ENCODE data around the gene TRMU. TPM values are rescaled to one million over a fixed set of nuclear protein-coding genes. Genes with fewer than 3 reads are reported as not detected.

The TRMU gene
- 35.9 TPM for polyA plus RNA-seq (2013, experiment 1 of 2; ENCODE audit: insufficient read length)
- polyA plus RNA-seq (2013, experiment 2 of 2; ENCODE audit: insufficient read length) = 31.3 TPM

DNA sequence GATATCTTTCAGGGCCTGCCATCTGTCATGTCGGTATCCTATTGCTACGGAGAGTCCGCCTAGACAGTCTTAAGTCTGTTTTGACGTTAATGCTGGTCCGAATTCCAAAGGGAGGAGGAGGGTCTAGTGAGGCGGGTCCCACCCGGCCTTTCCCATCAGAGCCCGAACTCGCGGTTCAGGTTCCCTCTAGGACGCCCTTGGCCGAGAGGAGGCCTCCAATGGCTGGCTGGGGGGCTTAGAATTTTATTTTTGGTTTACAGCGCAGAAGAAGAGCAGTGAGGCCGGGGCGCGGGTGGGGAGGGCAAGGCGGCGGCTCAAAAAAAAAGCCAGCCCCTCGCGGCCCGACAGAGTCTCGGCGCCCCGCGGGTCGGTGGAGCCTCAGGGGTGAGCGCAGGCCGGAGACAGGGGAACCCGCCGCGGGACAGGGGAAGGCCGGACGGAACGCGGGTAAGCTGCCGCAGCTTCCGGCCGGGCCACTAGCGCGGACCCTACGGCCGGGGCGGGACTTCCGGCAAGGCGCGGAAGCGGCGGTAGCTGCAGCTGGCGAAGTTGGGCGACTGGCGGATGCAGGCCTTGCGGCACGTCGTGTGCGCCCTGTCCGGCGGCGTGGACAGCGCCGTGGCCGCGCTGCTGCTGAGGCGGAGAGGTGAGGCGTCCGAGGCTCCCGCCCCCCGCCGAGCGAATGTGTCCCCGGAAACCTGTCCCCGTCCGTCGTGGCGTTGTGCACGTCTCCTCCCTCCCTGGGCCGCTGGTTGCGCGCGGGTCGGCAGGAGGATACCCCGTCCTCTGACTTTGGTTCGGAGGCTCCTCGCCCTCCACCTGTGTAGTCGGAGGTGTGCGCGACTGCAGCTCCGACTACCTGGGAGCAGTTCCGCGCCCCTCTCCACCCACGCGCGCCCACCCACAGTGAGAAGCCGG lies at the start of gene TRMU:
Gene TRMU (plus strand): TSS at position 514 of the 918 bp plus-strand sequence. CDS start 51 bp downstream, at position 565.
- DNase-seq = peak; percentile 89

GRCh38 chr22:46286006-46286405 lies 49.5 kb upstream of the TRMU start:
- peak; percentile 86 for DNase-seq

- DNase-seq = no peak
These were observed 48.3 kb upstream of the TRMU start for GRCh38 chr22:46286941-46287872.

DNA sequence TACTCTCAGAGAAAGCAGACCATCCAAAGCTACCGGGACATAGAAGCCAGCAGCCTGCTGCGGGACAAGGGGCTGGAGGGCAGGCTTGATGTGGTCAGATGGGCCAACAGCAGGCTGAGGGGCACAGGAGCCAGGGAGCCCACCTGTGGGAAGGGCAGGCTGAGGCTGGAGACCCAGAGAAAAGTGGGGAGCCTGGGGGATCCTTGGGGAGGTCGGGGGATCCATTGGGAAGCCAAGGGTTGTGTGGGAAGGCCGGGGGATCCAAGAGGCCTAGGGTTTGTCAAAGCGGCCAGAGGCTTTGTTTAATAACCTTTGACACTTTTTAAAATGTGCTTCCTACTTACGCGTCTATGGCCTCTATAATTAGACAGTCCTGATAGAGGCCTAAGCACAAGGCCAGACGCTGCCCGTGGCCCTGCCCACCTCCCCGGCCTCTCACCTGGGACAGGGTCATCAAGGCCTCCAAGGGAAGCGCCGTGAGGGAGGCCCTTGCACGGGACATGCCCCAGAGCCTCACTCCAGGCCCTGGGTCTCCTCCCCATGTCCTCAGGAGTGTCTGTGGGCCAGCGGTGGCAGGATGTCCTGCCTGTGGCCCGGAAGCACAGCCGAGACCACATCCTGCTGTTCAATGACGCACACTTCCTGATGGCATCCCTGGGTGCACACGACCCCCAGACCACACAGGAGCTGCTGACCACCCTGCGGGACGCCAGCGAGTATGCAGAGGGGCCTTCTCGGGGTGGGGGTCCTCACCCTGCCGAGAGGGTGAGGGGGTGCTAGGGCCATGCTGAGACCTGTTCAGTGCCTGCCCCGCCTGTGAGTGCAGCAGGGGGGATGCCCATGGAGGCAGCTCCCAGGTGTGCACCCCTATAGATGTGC lies 47.4 kb upstream of the TRMU start:
- DNase-seq = no peak

DNA sequence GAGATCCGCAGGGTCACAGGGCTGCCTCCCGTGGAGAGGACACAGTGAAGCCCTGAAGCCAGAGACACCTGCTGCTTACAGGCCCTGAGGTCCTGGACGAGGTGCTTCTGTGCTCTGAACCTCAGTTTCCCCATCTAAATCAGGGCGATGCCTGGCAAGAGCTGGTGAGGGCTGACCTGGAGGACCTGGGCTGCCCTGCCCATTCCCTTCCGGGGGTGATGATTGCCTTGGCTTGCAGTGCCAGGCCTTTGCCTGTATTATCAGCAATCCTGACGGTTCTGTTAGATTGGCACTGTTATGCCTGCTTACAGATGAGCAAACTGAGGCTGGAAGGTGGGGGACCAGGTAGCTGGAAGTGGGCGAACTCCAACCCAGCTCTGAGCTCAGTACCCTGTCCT lies 46.7 kb upstream of the TRMU start:
- DNase-seq = no peak

DNA sequence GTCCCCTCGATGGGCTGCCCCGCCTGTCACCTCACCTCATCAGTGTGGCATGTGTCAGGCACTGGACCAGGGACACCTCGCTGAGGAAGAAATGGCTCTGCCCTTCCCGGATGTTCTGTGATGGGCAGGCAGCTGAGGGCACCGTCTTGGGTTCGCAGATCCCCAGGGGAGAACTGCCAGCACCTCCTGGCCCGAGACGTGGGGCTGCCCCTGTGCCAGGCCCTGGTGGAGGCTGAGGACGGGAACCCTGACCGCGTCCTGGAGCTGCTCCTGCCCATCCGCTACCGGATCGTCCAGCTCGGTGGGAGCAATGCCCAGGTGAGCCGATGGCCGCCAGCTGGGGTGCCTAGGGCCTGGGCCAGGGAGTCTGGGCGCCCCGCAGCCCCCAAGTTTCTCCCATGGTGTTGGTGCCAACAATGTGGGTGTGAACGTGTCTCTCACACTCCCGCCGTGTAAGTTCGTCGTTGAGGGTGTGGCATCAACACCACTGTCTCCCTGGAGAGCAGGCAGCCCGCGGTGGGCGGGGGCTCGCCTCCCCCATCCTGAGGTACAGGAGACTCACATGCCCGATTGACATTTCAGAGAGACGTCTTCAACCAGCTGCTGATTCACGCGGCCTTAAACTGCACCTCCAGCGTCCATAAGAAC lies 46.1 kb upstream of the TRMU start:
- DNase-seq = no peak

DNA sequence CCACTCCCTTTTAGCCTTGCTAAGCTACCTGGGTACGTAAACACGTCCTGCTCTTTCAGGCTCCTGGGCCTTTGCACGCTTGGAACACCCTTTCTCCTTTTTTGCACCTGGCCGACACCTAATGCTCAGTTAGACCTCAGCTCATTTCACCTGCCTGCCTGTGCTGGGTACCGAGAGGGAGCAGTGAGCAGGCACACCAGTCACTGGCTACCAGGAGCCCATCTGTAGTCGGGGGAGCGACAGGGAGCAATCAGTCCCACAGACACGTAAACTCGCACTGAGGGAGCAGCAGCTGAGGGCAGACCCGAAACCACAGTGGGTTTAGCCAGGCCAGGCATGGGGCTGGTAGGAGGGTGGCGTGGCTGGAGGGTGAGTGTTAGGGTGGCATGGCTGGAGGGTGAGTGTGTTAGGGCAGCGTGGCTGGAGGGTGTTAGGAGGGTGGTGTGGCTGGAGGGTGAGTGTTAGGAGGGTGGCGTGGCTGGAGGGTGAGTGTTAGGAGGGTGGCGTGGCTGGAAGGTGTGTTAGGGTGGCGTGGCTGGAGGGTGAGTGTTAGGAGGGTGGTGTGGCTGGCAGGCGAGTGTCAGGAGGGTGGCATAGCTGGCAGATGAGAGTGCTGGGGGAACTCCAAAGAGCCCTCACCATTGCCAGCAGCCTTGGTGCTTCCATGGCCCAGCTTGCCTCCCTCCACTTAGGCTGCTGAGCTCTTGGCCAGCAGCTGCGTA lies 45.2 kb upstream of the TRMU start:
- DNase-seq = no peak

- no peak for DNase-seq
These were observed 44.4 kb upstream of the TRMU start for GRCh38 chr22:46290843-46291785.

DNA sequence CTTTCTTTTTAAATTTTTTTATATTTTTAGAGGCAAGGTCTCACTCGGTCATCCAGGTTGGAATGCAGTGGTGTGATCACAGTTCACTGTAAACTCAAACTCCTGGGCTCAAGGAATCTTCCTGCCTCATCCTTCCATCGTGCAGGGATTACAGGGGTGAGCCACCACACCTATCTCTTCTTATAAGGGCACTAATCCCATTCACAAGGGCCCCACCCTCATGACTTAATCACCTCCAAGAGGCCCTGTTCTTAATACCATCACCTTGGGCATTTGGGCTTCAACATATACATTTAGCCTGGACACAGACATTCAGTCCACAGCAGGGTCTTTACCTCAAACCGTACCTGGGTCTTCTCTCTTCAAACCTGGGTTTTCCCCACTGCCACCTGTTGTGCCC lies 43.3 kb upstream of the TRMU start:
- DNase-seq = no peak

DNA sequence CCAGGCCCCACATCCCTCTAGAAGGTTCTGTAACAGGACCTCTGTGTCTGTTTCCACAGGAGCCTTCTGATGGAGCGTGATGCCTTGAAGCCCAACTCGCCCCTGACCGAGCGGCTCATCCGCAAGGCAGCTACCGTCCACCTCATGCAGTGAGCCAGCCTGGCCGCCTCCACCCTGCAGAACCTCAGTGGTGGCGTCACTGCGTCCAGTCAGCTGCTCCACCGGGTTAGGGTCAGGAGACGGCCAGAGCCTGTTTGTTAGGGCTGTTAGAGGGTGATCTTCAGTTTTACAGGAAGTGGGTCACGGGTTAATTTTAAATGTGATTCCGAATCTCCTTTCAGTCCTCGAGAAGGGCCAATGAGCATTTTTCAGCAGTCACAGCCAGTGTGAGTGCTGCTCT lies 42.8 kb upstream of the TRMU start:
- DNase-seq = no peak

- peak; percentile 80 for DNase-seq
These were observed 41.8 kb upstream of the TRMU start for GRCh38 chr22:46293577-46294260.

DNA sequence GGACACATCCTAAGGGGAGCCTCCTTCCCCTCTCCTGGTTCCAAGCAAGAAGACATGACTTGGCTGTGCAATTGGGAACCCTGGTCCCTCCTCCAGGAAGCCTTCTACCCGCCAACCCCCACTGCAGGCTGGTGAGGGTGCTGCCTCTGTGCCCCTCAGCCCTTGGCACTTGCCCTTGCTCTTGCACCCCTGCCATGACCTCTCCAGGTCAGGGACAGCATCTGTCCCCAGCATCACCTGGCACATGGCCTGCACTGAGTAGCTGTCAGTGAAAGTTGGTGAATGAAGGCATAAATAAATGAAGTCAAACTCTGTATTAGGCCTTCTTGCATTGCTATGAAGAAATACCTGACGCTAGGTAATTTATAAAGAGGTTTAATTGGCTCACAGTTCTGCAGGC lies 40.7 kb upstream of the TRMU start:
- DNase-seq = no peak

GRCh38 chr22:46295277-46295971 lies 40.1 kb upstream of the TRMU start:
- no peak for DNase-seq

- peak; percentile 98 for DNase-seq
These were observed 39.0 kb upstream of the TRMU start, which contains the start of gene GTSE1 for GRCh38 chr22:46296257-46297150. GTSE1 (plus strand) TSS chr22:46296870; CDS start chr22:46297401, 531 bp downstream.

DNA sequence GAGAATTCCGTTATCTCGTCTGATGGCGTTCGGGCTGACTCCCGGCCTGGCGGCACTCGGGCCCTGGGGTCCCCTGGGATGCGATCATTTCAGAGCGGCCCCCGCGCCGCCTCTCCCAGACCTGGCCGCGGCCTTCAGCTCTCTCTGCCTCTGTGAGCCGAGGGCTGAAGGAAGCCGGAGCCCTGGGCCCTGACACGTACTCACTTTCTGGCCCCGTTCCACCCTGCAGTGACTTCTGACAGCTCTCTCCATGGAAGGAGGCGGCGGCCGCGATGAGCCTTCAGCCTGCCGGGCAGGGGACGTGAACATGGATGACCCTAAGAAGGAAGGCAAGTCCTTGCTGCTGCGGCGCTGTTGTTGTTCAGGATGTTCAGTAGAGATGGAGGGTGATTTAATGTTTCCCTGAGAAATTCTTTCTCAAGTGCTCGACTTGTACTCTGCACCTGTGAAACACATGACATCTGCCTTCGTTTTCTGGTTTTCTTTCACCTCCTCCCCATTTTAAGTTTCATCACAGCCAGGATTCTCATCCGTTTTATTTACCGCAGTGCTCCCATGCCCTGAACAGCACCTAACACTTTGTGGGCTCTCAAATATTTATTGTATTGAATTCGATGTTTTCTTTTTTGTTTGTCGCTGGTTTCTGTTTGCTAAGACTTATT lies 38.2 kb upstream of the TRMU start:
- DNase-seq = peak; percentile 46

GRCh38 chr22:46299101-46299500 lies 36.4 kb upstream of the TRMU start:
- no peak for DNase-seq

DNA sequence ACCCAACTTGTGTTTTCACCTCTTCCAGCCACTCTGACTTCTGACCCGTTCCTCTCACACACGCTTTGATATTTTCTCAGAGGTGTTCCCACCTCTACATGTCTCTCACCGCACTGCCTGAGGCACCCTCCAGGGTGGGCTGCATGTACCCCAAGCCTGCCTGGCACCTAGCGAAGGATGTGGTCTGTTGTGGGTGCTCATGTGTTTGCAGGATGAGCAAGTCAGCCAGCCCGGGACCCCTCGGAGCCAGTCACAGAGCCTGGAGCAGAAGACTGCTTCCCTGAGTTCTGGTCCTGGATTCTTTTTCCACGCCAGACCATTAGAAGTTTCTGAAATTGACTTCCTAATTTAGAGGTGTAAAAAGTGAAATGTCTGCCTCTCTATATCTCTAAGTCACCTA lies 35.0 kb upstream of the TRMU start:
- DNase-seq = no peak

Data from fibroblast of skin of scalp (primary cell).